OCI-M1 (cell line): ENCODE data around the gene MAP4K3.
A peak's percentile ranks its signal among the peaks of the same experiment; 100 is the strongest.
"Not testable (repeated sequence)": the region's sequence is repeated elsewhere in the genome, so short reads cannot be mapped to it uniquely, and the experiment has no call there.

ENCODE experiments used
- DNase-seq: peaks from one replicate; lab custom pipeline; 2025; lab: John Stamatoyannopoulos, UW

MAP4K3 gene

DNA sequence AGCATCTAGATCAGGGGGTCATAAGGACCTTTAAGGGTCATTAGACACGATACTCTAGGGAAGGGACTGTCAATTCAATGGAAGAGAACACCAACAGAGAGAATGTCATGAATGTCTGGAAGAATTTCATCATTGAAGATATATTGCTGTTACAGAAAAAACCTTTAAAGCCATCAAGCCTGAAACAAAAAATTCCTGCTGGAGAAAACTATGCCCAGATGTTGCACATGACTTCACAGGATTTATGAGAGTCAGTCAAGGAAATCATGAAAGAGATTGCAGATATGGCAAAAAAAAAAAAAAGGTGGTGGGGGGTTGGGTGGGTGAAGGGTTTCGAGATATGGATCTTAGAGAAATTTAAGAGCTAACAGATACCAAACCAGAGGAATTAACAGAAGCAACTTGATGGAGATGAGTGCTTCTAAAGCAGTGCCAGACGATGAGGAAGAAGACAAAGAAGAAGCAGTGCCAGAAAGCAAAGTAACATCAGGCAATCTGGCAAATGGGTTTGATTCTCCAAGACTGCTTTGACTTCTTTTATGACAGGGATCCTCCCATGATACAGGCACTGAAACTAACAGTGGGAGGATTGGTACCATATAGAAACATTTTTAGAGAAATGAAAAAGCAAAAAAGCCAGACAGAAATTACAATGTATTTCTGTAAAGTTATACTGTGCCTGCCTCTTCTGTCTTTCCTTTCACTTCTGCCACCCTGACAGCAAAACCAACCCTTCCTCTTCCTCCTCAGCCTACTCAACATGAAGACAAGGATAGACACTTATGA lies 28.5 kb downstream of the MAP4K3 start:
- DNase-seq = peak; percentile 47

DNA sequence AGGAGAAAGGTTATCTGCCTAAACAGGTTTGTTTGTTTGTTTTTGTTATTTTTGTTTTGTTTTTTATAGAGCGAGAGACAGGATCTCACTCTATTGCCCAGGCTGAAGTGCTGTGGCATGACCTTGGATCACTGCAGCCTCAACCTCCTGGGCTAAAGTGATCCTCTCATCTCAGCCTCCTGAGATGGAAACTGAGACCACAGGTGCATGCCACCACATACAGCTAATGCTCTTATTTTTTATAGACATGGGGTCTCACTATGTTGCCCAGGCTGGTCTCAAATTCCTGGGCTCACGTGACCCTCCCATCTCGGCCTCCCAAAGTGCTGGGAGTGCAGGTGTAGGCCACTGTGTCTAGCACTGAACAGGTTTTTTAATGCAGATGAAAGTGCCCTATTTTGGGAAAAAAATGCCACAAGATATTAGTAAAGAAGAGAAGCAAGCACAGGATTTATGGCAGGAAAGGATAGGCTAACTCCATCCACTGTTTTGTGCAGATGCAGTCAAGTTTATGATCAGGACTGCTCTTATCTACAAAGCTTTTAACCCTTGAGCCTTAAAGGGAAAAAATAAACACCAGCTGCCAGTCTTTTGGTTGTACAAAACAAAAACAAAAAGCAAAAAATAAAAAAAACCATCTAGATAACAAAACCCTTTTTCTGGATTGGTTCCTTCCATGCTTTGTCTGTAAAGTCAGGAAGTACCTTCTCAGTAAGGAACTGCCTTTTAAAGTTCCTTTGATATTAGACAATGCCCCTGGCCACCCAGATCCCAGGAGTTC lies 29.4 kb downstream of the MAP4K3 start:
- DNase-seq = peak; percentile 23

DNA sequence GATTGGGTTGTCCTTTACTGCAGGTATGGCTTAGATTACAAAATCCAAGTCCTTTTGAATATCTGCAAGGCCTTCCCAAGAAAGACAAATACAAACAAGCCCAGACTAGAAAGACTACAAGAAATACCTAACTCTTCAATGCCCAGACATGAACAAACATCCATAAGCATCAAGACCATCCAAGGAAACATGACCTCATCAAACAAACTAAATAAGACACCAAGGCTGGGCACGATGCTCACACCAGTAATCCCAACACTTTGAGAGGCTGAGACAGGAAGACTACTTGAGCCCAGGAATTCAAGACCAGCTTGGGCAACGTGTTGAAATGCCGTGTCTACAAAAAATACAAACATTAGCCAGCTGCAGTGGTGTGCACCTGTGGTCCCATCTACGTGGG lies 31.7 kb downstream of the MAP4K3 start:
- no peak for DNase-seq

DNA sequence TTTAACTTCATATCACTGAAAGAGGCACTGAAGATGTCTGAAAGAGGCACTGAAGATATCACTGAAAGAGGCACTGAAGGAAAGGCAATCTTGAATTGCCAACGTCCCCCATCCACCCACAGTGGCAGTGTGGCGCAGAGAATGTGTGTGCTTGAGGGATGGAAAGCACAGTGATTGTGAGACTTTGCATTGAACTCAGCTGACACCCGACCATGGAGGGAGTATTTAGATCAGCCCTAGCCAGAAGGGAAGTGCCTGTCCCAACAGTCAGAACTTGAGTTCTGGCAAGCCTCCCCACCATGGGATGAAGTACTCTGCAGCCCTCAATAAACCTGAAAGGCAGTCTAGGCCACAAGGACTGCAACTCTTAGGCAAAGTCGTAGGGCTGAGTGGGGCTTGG lies 33.8 kb downstream of the MAP4K3 start:
- DNase-seq = peak; percentile 29

DNA sequence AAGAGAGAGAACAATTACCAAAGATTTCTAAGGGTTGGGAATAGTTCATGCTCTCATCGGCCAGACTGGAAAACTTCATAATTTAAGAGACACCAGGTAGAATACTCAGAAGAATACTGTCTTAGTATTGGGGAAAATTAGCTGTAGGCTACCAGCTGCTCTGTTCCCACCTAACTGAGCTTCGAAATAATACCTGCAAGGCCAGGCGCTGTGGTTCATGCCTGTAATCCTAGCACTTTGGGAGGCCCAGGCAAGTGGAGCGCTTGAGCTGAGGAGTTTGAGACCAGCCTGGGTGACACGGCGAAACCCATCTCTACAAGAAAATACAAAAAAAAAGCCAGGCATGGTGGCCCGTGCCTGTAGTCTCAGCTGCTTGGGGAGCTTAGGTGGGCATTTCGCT lies 35.8 kb downstream of the MAP4K3 start:
- DNase-seq = no peak

DNA sequence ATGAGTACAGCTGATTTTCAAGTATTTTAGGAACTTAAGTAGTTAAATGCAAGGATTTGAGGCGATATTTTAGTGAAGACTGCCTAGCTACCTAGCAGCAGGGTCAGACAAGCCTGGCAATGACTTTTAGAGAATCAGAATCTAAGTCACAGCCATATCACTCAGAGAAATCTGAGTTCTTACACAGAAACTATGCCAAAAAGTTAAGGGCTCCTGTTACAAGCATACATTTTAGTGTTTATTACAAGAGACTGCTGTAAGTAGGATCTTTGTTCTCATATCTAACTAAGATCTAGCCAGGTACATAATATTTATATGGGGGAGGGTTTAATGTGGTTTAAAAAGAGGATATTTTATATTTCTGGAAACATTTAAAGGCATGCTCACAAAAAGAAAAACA lies 37.5 kb downstream of the MAP4K3 start:
- DNase-seq = no peak

DNA sequence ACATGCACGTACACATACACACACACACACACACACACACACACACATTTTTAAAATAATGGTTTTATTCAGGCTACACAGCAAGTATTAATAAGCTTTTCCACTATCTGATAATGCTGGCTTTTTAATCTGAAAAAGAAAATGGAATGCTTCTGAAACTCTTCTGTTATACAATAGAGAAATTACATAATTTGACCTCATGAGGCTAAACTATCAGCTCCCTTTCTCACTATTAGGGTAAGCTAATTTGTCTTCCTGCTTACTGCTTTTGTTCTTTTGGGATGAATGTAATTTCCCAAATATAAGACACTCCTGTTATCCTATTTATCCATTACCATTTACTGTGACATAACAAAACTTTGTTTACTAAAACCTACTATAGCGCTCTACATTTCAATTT lies 41.8 kb downstream of the MAP4K3 start:
- DNase-seq = no peak

DNA sequence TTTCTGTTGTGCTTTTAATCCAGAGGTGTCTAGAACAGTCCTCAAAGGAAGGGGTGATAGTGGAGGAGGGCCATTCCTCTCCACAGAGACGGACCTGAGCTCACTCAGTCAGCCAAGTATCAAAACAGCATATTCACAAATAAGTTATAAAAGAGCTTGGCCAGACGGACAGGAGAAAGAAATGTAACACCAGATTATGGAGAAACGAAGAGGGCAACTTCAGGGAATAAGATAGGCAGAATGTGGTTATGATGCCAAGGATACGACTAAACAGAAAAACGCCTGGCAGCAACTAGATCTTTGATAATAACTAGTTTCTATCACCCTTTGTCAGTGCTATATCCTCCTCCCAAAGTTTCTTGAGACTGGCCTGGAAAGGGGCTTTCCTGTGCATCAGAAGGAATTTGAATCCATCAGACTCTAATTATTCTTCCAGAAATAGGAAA lies 42.5 kb downstream of the MAP4K3 start:
- DNase-seq = no peak

DNA sequence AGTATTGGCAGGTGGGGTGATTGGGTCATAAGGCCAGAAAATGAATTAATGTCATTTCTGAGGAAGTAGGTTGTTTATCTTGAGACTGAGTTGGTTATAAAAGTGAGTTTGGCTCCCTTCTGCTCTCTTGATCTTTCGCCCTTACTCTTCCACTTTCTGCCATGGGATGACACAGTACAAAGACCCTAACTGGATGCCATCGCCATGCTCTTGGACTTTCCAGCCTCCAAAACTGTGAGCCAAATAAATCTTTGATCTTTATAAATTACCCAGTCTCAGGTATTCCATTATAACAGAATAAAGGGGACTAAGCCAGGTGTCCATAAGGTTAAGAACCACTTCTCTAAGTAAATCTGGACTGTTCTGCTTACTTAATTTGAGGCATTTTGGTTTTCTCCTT lies 44.4 kb downstream of the MAP4K3 start:
- DNase-seq = no peak

DNA sequence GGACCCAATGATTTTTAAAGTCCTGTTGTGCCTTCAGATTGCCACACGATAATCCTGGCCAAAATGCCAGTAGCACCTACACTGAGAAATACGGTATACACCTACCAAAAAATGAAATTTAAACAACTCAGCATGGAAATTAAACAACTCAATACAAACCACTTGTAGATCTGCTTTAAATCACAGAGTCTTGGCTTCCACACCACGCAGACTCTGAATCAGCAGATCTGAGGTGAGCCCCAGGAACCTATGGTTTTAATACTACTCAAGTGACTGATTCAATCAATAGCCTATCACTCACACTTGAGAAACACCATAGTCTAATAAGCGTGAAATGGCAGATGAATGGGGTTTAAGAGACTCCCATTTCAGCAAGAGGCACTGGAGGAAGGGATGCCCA lies 46.9 kb downstream of the MAP4K3 start:
- DNase-seq = no peak

DNA sequence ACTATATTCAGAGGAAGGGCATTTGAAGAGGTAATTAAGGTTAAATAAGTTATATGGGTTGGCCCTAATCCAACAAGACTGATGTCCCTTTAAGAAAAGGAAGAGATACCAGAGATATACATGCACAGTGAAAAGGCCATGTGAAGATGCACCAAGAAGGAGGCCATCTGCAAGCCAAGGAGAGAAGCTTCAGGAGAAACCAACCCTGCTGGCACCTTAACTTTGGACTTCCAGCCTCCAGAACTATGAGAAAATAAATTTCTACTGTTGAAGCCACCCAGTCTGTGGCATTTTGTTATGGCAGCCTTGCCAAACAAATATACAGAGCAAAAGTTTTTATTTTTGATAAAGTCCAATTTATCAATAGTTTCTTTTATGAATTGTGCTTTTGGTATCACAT lies 51.0 kb downstream of the MAP4K3 start:
- no peak for DNase-seq

DNA sequence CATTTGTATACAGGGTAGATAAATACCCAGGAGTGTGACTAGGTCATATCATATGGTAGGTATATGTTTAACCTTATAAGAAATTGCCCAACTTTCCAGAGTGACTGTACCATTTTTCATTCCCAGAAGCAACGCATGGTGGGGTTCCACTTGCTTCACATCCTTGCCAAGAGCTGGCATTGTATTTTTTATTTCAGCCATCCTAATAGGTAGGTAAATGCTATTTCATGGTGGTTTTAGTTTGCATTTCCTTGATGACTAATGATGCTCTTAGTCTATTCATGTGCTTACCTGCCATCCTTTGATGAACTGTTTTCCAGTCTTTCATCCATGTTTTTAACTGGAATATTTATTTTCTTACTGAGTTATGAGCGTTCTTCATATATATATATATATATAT lies 51.9 kb downstream of the MAP4K3 start:
- no peak for DNase-seq

DNA sequence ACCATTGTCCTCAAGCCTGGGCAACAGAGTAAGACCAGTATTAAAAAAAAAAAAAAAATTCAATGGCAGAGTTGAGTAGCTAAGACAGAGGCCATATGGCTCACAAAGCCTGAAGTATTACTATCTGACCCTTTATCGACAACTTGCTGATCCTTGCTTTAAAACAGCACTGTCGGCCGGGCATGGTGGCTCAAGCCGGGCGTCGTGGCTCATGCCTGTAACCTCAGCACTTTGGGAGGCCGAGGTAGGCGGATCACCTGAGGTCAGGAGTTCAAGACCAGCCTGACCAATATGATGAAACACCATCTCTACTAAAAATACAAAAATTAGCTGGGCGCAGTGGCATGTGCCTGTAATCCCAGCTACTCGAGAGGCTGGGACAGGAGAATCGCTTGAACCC lies 53.0 kb downstream of the MAP4K3 start:
- DNase-seq = not testable (repeated sequence)

DNA sequence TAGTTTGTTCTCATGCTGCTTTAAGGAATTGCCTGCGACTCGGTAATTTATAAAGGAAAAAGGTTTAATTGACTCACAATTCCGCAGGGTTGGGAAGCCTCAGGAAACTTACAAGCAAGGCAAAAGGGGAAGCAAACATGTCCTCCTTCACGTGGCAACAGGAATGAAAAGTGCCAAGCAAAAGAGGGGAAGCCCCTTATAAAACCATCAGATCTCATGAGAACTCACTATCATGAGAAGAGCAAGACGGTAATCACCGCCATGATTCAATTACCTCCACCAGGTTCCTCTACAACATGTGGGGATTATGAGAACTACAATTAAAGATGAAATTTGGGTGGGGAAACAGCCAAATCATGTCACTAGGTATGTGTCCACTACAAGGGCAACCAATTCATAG lies 53.9 kb downstream of the MAP4K3 start:
- DNase-seq = no peak

DNA sequence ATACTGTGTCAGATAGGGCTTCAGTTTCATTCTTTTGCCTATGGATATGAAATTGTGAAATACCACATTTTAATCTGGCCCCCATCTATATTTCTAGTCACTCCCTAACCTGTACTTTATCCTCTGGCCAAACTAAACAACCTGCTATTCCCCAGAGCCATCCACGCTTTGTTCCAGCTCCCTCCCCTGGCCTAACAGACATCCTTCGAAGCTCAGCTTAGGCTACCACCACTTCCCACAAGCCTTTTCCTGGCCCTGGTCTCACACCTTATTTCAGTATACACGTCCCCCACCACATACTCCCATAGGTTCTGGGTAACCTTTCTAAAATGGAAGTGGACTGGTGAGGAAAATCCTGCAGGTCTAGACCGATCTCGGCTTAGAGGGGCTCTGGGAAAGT lies 55.4 kb downstream of the MAP4K3 start:
- DNase-seq = no peak

DNA sequence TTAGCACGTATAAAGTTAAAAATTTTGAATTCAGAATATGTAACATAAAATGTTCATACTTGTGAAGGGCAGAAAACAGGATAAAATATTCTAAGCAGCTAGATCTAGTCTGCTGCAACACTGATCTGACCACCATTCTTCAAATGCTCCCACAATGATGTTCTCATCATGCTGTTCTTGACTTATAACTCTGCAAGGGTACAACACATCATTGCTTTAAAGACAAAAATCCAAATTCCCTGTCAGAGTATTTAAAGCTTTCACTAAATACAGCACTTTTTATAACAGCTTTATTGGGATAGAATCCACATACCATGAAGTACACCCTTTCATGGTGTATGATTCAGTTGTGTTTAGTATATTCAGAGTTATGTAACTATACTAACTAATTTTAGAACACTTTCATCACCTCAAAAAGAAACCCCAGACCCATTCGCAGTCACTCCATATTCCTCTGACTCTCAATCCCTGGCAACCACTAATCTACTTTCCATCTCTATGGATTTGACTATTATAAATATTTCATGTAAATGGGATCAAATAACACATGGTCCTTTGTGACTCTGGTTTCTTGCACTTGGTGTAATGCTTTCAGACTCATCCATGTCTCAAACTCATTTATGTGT lies 56.4 kb downstream of the MAP4K3 start:
- DNase-seq = peak; percentile 25

DNA sequence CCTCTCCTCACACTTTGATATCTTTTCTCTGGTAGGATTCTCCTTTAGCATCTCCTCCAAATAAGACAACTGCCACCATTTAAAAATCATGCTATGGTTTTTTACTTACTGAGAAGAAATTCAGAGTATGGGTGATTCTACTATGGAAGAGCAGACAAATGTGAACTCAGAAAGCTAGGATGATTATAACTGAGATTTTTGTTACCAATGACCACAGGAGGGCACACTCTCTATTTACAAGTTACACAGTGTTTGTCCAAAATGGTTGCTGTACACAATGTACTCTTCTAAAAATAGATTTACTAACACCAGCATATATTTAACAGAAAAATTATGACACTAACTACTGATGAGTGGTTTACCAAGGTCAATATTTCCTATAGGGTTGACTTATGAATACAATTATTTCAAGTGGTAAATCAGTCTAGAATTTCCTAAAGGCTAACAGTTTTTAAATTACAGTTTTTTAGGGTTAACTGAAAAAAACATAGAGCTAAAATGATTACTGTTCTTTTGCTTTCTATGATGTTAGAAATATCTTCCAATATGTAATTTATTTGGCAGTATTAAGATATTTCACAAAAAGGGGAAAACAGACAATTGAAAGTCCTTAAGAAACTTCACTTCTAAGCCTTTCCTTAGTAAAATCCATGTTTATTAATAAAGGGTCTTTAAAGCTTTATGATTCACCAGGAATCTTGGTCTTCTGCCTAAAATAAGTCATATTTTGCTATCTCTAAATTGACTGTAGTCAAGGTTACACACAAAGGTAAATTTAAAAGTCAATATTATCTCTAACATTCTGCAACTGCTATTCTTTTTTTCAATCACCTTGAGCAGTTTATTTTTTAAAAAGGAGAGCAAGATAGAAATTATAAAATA lies 57.2 kb downstream of the MAP4K3 start:
- DNase-seq = peak; percentile 78

DNA sequence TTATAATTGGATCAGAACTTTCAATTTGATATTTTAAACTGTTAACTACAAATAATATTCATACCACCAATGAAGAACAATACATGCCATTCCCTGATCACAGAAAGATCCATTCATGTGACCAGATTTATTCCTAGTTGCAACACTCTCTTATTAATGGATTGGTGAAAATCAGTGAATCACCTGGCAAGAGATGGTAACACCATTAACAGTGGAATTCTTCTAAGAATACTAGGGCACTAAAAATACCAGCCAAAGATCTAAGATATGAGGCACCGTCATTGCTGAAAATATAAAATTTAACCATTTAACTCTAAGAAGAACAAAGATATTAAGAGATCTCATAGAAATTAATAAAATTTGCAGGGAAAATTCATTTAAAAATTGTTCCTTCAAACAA lies 58.1 kb downstream of the MAP4K3 start:
- DNase-seq = no peak

DNA sequence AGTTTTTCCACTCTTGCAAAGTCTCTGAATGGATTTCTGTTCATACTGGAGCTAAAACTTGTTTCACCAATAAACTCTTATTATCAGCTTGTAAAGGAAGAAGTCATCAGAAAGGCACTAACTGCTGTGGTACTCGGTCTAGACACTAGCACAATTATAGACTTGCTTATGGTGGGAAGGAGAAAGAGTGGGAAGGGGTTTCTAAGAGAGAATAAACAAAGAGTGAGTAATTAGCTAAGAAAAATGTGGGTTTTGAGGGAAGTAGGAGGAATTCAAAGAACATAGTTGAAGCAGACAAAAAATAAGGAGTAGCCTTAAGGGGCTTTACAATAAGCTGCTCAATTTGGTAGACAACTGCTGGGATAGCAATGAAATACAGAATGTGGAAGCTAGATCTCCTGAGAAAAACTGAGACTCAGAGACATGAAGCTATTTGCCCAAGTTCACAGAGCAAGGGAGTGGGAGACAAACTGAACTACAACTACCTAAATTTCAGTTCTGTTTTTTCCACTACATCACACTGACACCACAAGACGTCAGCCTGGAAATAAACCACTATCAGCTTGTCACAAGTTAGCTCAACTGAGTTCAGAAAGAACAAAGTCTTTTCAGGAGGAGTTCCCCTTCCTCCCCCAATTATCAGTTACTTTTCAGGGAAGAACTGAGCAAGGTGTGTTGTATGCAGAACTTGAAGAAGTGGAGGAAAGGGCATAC lies 59.7 kb downstream of the MAP4K3 start:
- DNase-seq = peak; percentile 89

DNA sequence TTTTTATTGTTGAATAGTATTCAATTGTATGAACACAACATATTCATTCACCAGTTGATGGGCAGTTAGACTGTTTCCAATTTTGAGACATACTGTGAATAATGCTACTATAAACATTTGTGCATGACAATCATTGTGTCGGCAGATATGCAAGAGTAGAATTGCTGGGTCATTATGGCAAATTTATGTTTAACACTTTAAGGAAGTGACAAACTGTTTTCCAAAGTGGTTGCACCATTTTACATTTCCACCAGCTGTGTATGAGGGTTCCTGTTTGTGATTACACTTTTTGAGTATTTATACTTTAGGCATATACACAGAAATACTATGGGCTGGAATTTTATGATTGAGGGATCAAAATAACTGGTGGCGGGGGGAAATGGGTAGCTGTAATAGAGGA lies 61.2 kb downstream of the MAP4K3 start:
- peak; percentile 58 for DNase-seq

DNA sequence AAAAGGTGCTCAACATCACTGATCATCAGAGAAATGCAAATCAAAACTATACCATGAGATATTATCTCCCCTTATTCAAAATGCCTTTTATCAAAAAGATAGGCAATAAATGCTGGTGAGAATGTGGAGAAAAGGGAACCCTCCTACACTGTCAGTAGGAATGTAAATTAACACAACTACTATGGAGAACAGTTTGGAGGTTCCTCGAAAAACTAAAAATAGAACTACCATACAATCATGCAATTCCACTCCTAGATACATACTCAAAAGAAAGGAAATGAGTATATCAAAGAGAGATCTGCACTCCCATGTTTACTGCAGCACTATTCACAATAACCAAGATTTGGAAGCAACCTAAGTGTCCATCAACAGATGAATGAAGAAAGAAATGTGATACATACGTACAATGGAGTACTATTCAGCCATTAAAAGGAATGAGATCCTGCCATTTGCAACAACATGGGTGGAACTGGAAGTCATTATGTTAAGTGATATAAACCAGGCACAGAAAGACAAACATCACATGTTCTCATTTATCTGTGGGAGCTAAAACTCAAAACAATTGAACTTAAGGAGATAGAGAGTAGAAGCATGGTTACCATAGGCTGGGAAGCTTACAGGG lies 63.8 kb downstream of the MAP4K3 start:
- no peak for DNase-seq
